T-helper 9 cell (primary cell): Measurements from ENCODE around the gene PDZRN3.
"Not testable (repeated sequence)": the region's sequence is repeated elsewhere in the genome, so short reads cannot be mapped to it uniquely, and the experiment has no call there.

Source experiments
- DNase-seq: peaks from one replicate; pipeline ENCODE4 v3.0.0-alpha.2; 2020

Gene PDZRN3

DNA sequence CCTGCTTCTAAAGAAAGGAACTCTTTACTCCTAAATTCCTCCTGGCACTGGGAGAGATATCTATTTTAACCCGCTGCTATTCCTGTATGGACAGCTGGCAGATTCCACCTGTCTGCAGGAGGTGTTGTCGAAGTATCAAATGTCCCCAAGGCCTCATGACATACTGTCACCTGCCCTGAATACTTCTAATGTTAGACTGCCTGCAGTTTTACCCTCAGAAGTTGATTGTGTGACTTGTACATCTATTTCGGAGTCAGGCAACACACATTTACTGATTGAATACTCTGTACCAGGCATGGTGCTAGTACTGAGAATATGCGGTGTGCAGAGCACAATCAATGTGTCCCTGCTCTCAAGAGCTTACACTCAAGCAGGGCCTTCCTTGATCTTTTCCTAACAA is 38.6 kb downstream of the PDZRN3 start:
- no peak for DNase-seq

DNA sequence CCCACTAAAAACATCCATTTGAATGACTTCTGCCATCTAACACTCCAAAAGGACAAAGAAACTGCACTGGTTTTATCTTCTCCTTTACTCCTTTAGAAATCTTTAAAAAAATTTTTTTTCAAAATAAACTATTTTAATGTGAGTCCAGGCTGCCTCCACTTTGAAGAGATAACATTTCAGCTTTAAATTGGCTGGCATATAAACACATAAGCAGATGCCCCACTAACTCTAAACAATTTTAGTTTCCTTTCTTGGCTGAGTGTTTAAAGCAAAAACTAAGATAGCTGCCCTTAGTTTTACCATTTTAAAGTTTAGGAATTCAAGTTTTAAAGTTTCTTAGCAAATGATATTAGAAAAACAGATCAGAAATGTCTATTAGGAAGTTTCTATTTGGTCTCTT is 39.9 kb downstream of the PDZRN3 start:
- no peak for DNase-seq

DNA sequence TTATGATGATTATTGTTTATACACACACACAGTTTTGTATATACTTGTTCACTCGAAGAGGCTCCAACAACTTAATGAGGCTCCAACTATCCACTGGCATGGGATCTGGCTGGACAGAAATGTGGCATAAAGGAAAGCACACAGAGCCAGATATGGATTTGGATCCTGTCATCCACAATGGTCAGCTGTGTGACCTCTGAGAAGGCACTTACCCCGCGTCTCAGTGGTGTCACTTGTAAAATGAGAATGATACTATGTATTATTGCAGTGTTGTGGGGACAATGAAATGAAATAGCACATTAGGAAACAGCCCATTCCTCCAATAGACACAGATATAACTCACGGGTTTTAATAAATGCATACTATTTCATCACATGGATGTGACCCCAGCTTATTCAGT is 42.2 kb downstream of the PDZRN3 start:
- no peak for DNase-seq

DNA sequence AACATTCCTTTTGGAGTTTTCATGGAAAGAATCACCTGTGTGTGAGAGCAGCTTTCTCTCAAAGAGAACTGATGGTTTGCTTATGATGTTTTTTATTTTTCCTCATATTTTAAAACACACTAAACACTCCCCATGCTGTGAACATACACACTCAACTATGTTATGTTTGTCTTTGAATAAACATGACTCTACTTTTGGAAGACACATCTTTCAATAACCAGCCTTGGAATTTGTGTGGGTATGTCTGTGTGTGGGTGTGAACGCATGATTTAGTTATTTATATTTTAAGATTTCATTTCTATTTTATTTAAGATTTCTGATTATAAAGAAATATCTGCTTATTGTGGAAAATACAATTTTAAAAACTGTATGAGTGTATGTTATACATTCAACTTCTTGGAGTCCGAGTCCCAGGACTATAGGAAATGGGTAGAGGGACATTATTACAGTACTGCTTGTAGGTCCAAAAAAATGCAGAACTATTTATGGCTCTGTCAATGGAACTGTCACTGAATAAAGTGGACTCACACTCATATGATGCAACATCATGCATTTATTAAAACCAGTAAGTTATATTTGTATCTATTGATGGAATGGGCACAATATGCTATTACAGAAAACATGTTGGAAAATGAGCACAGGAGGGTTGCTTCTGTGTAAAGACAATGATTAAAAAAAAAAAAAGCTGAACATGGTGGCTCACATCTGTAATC is 43.5 kb downstream of the PDZRN3 start:
- DNase-seq, result no peak

DNA sequence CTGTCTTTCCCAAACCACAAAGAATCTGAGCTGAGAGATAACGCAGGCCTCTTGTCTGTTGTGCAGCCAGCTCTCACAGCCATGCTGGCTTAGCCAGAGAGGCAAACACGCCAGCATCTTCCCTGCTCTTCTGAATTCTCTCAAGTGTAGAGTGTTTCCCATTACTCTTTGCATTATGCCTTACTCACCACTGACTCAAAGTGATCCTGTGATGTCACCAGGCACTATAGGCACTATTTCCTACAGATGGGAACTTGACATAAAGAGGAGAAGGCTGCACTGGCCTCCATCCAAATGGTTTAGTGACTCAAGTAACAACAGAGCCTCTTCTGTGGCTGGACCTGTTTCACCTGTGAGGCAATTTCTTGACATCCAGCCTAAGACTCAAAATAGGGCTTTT is 44.4 kb downstream of the PDZRN3 start:
- no peak for DNase-seq

DNA sequence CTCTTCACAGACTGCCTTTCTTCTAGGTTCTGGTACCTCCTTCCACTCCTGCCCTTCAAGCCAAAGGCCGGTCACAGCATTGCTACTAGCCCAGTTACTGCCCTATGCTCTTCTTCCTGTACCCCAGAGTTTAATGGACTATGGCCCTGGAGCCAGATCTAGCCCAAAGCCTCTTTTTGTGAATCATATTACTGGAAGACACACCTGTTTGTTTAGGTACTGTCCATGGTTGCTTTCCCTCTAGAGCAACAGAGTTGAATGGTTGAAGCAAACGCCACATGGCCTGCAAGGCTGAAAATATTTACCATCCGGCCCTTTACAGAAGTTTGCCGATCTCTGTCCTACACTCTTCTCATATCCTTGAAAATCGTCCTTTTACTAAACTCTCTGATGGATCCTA is 47.0 kb downstream of the PDZRN3 start:
- DNase-seq, result no peak

DNA sequence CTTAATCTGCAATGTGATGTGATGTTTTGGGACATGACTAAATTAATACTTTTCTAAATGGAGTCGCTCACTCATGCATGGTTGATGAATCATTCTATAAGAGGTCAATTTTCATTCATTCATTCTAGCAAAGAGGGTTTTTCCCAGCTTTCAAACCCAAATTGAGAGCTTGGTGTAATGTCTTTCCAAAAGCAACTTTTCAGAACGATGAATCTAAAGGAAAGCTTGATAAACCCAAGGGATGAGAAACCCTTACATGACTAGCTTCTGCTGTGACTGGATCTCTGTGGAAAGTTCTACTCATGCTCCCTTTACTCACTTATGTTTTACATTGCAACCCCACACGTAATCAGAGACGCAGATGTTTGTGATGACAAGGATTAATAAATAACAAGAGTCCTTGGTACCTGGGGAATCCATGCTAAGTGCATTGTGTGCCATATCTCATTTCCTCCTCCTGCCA is 47.7 kb downstream of the PDZRN3 start:
- no peak for DNase-seq

DNA sequence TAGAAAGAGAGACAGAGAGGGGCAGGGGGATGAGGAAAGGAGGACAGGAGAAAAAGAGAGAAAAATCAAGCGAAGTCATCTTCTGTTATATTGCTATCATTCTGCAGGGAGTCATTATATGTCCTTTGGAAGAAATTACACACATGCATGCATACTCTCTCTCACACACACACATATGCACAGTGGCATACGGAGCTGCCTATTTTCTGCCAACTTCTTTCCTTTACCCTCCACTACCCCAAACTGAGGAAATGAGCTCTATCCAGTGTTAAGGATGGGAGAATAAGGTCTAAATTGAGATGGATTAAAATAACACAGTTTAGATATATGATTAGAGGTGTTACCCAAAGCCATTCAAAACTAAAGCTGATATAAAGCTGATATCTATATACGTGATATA is 48.8 kb downstream of the PDZRN3 start:
- no peak for DNase-seq

DNA sequence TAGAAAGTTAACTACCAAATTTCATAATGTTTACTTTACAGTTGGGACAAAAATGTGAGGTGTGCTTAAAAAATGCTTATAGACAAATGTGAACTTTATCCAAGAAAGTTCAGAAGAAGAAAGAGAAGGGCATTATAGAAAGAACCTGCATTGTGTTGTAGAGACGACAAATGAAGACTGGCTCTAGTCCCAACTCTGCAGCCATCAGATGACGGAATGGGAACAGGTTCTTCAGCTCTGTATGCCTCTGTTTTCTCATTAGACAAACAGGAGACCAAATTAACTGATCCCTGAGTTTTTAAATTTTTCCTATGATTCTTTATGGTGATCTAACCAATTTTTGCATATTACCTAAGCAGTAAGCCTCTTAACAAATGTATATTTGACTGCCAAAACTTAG is 49.2 kb downstream of the PDZRN3 start:
- DNase-seq, result no peak

DNA sequence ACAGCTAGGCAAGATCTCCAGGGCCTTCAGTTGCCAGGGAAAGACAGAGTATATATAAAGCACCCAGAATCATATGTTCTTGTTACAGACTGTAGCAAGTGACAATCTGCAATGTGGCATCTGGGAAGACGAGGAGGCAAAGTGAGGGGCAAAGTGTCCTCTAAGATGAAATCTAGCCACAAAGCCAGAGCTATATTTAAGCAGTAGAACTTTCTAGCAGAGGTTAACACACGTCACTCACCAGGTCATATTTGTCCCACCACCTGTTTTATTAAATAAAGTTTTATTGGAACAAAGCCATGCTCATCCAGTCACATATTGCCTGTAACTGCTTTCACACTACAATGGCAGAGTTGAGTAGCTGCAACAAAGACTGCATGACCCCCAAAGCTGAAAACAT is 51.5 kb downstream of the PDZRN3 start:
- no peak for DNase-seq

DNA sequence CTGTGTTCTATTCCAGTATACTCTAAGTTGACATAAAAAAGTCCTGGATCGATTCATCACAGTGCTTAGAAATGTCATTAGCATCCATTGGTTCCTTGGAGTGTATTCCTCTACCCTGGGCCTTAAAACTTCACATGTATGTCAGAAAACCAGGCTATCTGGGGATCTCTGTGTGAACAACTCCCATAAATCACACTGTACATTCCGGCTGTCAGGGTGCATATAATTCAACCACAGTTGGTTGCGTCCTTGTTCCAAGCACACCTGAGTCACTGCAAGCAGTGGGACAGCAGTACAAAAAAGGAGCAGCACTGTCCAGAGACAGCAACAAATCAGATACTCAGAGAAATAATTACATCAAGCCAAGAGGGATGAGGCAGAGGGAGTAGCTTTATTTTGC is 52.4 kb downstream of the PDZRN3 start:
- DNase-seq, result no peak

DNA sequence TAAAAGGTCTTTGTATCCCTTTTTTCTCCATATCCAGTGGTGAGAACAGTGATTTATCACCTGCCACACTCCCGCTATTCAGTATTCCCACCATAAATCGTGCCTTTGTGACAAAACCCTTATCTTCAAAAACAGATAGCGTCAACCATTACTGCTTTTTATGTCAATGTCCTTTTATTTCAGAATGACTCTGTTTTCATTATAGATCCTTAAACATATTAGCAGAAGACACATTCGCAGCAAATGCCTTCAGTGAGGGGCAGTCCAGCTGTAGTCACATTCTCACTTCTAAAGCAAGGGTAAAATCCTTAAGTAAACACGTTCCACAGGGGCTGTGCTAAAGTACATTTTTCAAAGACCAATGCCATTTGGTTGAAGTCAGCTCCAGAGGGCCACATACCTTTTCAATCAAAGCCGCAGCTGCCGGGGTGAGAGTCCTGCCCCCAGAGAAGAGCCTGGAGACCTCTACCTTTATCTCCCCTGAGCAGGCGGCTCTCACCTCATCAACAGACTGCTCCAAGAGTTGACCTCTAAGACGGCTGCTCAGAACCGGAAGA is 53.4 kb downstream of the PDZRN3 start:
- DNase-seq, result no peak

DNA sequence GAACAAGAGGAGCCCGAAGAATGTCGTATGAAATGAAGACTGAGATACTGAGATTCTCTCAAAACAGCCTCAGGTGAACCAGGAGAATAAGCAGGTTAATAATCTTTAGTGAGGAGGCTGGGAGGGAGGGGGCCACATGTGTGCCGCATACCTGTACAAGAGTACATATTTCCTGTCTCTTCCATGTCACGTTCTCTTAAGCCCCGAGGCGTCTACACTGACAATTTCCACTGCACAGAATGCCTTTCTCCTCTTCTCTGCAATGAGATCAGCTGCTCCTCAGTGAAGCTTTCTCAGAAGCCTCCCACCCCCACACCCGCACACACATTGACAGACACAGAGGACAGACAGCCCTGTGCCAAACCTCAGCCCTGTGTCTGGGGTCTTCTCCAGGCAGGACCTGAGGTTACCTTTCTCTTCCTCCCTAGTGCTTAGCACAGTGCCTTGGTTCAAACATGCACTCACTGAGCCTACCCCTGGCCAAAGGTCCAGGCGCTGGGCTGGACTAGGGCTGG is 55.4 kb downstream of the PDZRN3 start:
- no peak for DNase-seq

DNA sequence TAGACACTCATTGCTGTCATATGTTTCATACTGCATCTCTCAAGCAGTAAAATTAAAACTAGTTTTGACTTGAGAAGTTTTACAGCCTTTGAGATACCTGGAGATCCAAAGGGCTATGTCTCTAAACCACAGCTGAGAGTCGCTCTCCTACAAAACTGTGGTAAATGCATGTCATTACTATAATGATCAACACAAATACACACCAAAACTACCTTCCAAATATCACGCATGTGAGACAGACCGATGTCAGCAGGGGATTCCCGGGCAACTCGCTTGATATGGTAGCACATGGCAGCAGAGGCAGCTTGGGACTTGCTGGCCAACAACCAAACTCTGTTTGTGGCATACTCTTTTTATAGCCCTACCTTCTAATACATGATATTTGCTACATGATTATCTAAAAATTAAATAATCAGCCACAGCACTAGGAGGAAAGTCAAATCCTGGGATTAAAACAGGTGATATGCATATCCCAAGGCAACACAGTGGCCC is 56.3 kb downstream of the PDZRN3 start:
- DNase-seq, result no peak

DNA sequence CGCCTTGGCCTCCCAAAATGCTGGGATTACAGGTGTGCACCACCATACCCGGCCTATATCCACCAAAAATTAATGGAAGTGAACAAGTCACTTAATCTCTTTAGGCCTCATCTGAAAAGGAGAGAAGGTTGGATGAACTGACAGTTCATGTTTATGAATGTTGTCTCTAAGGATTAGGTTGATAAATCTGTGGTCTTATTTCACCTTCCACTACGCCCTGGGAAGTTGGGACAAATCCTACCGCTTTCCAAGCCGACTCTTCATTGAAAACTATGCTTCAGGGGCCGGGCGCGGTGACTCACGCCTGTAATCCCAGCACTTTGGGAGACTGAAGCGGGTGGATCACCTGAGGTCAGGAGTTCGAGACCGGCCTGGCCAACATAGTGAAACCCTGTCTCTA is 59.4 kb downstream of the PDZRN3 start:
- DNase-seq, result not testable (repeated sequence)

DNA sequence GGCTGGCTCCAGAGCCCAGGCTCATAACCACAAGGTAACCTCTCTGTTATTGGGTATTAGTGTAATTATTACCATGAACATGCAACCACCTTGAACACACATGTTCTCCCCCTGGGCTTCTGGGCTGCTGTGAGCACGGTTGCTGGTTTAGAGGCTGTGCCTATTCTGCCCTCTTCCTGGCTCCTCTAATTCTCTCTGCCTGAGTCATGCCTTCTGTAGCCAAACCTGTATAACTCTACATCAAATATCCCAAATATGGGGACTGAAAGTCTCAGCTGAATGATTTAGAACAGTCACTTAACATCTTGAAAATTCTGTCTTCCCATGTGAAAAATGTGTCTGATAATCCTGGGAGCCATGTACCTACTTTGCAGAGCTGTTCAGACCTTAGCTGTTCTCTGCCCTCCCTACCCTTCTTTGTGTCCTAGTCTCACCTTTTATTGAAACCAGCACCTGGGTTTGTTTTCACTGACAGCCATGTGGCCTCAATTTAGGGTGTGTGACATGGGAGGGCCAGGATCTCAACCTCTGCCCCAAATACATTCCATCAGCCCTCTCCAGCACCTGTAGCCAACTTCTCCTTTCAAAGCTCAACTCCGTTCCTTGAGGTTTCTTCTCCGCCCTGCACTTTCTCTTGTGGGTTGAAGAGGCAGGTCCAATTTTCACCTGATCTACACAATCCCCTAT is 60.7 kb downstream of the PDZRN3 start:
- DNase-seq, result no peak

DNA sequence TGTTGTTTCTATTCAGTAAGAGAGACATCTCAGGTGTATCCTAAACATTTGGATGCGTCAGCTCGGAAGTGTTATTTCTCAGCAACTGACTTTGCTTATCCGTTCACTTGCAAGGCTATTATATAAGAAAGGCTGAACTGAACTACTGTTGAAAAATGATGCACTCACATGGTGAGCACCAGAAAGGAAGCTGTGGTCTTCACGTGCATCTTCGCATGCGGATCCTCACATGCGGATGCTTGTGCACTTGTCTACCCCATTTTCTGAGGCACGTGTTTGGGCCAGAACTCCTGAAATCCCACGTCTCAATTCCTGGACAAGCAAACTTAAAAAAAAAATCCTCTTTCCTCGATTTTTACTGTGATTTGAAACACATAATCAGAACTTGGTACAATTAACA is 63.2 kb downstream of the PDZRN3 start:
- DNase-seq, result no peak

DNA sequence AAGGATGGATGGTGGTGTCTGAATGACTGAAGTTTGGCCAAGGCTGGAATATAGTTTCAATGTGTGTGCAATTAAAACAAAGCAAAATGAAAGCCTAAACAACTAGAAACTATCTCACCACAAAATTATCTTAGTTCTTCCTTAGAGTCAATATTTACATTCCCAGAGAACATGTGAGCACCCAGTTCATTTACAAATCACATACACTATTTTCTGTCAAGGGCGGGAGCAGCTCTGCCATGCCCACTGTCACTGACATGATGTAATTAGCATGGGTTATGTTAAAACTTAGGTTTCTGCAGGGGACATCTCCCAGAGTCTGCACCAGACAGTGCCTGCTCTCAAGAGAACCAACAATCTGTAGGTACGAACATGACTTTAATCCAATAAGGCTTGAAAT is 65.0 kb downstream of the PDZRN3 start:
- DNase-seq, result no peak

DNA sequence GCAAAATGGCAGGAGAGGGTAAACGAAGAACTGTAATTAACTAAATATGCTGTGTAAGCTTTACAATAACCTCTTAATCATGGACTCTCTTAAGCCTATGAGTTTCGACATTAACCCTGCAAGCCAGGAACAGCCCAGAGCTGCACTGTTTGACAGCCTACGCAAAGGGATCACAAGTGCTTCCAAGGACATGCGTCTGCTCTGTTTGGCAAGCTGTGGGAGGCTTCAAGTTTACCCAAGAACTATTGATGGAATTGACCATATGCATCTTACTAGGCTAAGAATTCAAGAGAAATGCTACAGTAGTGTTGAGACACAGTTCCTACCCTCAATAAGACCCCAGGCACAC is 66.0 kb downstream of the PDZRN3 start:
- DNase-seq, result no peak

DNA sequence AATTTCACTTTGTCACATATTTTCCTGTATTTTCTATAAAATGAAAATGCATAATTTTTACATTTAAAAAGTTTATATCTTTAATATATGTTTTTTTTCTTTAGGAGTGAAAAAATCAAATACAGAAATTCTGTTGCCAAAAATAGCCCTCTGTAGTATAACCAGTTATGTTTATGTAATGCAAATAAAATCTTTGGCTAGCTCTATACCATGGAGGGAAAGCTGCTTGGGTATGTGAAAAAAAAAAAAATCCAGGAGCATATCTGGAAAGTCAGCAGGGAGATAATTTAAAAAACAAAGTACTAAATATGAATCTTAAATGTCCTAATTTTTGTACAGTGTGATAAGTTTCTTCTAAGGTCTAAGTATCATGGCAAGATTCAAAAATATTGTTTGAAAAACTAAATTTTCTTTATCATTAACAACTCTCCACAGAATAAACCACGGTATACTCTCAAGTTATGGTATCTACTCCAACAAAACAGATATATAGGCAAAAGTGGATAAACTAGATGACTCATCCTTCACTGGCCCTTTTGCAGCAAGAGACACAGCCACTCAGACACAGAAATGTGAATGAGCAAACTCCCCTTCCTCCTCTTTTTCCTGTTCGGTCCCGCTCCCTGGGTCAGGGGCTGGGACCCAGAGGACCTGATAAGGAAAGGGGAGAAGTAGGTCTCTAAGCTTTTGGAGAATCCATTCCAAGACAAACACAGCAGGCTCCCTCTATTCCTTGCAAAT is 66.6 kb downstream of the PDZRN3 start:
- DNase-seq, result no peak

DNA sequence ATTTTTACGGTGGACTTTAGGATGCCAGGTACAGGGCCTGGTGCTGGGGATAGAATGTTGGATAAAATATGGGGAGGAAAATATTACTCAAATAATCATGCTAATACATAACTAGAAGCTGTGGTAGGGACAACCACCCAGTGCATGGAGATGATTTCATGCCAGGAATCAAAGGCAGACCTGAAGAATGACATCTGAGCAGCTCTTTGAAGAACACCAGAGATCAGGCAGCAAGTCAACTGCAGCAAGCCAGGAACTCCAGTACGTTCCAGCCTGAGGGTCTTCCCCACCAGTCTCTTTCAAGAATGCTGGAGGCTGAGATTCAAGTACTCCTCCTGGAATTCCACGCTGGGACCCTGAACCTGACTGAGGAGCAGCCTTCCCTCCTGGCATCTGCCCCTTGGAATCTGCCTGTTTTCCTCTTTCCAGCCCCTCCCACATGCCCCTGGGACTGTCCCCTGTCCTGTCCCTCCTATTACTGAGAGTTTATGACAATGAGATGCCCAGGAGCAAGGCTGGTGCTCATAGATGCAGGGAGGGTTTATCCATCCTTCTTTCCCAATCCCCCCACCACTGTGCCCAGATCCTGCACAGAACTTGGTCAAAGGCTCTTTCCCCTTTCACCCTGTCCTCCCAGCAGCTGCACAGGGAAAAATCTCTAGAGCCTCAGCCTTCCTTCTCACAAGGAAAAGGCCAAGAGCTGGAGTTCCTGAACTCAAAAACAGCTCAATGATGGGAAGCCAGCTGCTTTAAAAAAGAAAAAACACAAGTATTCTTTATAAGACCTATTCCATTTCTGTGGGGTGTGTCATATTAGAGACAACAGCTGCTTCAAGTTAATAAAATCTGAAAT is 68.0 kb downstream of the PDZRN3 start:
- no peak for DNase-seq

DNA sequence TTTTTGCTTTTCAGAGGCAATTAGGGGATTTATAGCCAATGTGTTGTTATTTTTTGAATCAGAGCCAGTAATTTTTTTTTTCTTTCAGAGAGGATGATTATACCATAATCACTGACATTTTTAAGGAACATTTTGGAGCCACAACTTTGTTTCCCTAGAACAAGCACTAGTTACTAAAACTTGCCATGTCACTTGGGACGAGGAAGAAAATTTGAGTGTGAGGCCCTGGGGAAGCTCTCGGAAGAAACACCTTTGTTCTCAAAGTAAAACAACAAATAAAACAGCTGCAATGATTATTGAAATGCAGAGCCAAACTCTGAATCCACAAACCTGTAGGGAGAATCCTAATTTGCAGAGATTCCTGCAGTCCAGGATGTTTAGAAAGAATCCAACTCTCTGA is 69.7 kb downstream of the PDZRN3 start:
- no peak for DNase-seq
